Measurements from ENCODE around the gene PCNT.

DNA sequence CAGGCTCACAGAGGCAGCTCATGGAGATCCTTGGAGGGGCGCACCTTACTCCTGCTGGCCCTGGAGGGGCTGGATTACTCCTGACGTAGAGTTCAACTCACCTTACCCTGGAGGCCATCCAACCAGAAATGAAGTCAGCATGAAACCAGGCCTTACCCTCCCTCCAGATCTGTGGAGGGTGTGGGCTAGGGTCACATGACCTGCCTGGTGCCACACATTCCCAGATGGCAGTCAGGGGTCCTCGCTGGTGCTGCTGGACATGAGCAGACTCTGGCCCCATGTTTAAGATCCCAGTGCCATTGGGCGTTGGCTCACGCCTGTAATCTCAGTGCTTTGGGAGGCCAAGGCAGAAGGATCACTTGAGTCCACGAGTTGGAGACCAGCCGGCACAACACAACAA lies 4.8 kb upstream of the PCNT start:
- TF ChIP-seq, protein P1, sequence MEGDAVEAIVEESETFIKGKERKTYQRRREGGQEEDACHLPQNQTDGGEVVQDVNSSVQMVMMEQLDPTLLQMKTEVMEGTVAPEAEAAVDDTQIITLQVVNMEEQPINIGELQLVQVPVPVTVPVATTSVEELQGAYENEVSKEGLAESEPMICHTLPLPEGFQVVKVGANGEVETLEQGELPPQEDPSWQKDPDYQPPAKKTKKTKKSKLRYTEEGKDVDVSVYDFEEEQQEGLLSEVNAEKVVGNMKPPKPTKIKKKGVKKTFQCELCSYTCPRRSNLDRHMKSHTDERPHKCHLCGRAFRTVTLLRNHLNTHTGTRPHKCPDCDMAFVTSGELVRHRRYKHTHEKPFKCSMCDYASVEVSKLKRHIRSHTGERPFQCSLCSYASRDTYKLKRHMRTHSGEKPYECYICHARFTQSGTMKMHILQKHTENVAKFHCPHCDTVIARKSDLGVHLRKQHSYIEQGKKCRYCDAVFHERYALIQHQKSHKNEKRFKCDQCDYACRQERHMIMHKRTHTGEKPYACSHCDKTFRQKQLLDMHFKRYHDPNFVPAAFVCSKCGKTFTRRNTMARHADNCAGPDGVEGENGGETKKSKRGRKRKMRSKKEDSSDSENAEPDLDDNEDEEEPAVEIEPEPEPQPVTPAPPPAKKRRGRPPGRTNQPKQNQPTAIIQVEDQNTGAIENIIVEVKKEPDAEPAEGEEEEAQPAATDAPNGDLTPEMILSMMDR (IDR thresholded peaks at IDR 0.05): no peak
- TF ChIP-seq EZH2 (IDR thresholded peaks at IDR 0.05; ENCODE audit: borderline replicate concordance, insufficient read depth, low read depth, low read length, poor library complexity, severe bottlenecking): no peak

Measured in B cell (primary cell).